ENCODE results near the gene FRMPD2. TPM values are rescaled to one million over a fixed set of nuclear protein-coding genes. Genes with fewer than 3 reads are reported as not detected.

The FRMPD2 gene
- polyA plus RNA-seq, 1 donor from 2014 or later: 0.14 TPM

DNA sequence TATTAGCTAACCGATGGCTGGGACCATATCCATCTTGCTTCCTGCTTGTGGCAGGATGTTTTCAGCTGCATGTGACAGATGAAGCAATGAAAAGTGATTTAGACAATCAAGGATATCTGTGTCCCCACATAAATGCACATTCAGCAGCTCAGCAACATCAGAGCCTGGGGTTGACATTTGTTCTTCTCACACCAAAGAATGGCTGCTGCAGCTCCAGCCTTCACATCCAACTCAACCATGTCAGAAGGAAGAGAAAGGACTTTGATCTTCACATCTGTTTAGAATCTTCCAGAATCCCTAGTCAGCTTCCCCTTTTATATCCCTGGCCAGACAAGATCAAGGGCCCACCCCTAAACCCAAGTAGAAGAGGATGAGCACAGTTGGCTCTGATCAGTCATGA, 11.9 kb upstream of the FRMPD2 start:
- Histone ChIP-seq H3K27me3 (ENCODE audit: insufficient read depth, low read depth, low read length) (no peaks in the 10 kb centered on the region), H3K9me2 (ENCODE audit: insufficient read depth, low read length) (no peaks in the 10 kb centered on the region), H3F3A (ENCODE audit: insufficient read depth, low read length, poor library complexity, severe bottlenecking) (no peaks in the 10 kb centered on the region), H3K36me3 (ENCODE audit: insufficient read depth, low read length) (no peaks in the 10 kb centered on the region), H3K9me3 (ENCODE audit: low read length) (no peaks in the 10 kb centered on the region), H4K20me1 (ENCODE audit: insufficient read depth) (no peaks in the 10 kb centered on the region), H3K79me2 (replicated peaks; ENCODE audit: insufficient read depth, low read length) (no peaks in the 10 kb centered on the region), H3K4me3 (ENCODE audit: low read length) (no peak overlapping the region), H3K27ac (ENCODE audit: low read length) (no peak overlapping the region), H3K9ac (ENCODE audit: low read length) (no peak overlapping the region), H2AFZ (ENCODE audit: low read depth, low read length) (no peak overlapping the region), H3K4me2 (ENCODE audit: low read length) (no peak overlapping the region)
- TF ChIP-seq, protein P1, sequence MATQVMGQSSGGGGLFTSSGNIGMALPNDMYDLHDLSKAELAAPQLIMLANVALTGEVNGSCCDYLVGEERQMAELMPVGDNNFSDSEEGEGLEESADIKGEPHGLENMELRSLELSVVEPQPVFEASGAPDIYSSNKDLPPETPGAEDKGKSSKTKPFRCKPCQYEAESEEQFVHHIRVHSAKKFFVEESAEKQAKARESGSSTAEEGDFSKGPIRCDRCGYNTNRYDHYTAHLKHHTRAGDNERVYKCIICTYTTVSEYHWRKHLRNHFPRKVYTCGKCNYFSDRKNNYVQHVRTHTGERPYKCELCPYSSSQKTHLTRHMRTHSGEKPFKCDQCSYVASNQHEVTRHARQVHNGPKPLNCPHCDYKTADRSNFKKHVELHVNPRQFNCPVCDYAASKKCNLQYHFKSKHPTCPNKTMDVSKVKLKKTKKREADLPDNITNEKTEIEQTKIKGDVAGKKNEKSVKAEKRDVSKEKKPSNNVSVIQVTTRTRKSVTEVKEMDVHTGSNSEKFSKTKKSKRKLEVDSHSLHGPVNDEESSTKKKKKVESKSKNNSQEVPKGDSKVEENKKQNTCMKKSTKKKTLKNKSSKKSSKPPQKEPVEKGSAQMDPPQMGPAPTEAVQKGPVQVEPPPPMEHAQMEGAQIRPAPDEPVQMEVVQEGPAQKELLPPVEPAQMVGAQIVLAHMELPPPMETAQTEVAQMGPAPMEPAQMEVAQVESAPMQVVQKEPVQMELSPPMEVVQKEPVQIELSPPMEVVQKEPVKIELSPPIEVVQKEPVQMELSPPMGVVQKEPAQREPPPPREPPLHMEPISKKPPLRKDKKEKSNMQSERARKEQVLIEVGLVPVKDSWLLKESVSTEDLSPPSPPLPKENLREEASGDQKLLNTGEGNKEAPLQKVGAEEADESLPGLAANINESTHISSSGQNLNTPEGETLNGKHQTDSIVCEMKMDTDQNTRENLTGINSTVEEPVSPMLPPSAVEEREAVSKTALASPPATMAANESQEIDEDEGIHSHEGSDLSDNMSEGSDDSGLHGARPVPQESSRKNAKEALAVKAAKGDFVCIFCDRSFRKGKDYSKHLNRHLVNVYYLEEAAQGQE (IDR thresholded peaks at IDR 0.05; ENCODE audit: borderline replicate concordance): no peak
- TF ChIP-seq RAD21 (conservative IDR thresholded peaks at IDR 0.05) (no peak), SMC3 (conservative IDR thresholded peaks at IDR 0.05; ENCODE audit: poor library complexity) (no peak), MXI1 (conservative IDR thresholded peaks at IDR 0.05; ENCODE audit: poor library complexity, severe bottlenecking) (no peak)

DNA sequence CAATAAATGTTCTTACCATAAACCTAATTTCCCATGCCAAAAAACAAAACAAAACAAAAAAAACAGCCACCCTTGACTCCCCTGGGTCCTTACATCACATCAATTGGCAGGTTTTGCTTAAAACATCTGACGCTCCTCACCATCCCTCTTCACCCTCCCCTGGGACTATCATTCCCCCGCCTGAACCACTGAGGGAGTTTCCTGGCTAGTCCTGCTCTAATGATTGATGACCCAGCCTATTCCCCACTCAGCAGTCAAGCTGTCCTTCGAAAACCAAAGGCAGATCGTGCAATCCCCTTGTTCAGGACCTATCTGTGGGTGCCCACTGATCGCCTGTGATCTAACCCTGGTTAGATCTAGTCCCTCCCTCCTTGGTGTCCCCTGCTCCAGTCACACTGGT, 11.2 kb upstream of the FRMPD2 start:
- no peaks in the 10 kb centered on the region for H3K79me2 ChIP-seq (replicated peaks; ENCODE audit: insufficient read depth, low read length)
- TF ChIP-seq TAF1 (IDR thresholded peaks at IDR 0.05; ENCODE audit: low read depth): no peak
- TF ChIP-seq EP300 (conservative IDR thresholded peaks at IDR 0.05; ENCODE audit: poor library complexity, severe bottlenecking): no peak
- TF ChIP-seq MXI1 (conservative IDR thresholded peaks at IDR 0.05; ENCODE audit: poor library complexity, severe bottlenecking): no peak

DNA sequence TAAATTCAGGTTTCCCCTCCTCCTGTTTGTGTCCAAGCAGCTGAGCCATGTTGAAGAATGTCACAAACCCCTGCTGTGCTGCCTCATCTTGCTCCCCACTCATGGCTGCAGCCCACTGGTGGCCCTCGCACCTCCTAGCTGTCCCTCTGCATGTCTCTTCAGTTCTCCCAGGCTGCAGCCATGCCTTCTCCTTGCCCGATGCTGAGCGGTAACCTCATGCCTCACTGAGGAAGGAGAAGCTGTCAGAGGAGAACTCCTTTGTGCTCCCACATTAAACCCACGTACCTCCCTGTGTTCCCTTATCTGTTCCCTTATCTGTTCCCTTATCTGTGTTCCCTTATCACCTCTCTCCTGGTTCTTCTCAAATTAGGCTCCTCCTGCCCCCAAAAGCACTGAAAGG, 10.3 kb upstream of the FRMPD2 start:
- Histone ChIP-seq H3K27me3 (ENCODE audit: insufficient read depth, low read depth, low read length) (no peaks in the 10 kb centered on the region), H3K36me3 (ENCODE audit: insufficient read depth, low read length) (no peaks in the 10 kb centered on the region), H3F3A (ENCODE audit: insufficient read depth, low read length, poor library complexity, severe bottlenecking) (no peaks in the 10 kb centered on the region), H3K27ac (ENCODE audit: low read length) (no peak overlapping the region), H2AFZ (ENCODE audit: low read depth, low read length) (no peak overlapping the region), H3K9ac (ENCODE audit: low read length) (no peak overlapping the region), H3K9me2 (ENCODE audit: insufficient read depth, low read length) (no peaks in the 10 kb centered on the region), H4K20me1 (ENCODE audit: insufficient read depth) (no peaks in the 10 kb centered on the region), H3K4me2 (ENCODE audit: low read length) (no peak overlapping the region), H3K4me3 (ENCODE audit: low read length) (no peak overlapping the region), H3K9me3 (ENCODE audit: low read length) (no peaks in the 10 kb centered on the region), H3K79me2 (replicated peaks; ENCODE audit: insufficient read depth, low read length) (no peaks in the 10 kb centered on the region)
- TF ChIP-seq, protein P2, sequence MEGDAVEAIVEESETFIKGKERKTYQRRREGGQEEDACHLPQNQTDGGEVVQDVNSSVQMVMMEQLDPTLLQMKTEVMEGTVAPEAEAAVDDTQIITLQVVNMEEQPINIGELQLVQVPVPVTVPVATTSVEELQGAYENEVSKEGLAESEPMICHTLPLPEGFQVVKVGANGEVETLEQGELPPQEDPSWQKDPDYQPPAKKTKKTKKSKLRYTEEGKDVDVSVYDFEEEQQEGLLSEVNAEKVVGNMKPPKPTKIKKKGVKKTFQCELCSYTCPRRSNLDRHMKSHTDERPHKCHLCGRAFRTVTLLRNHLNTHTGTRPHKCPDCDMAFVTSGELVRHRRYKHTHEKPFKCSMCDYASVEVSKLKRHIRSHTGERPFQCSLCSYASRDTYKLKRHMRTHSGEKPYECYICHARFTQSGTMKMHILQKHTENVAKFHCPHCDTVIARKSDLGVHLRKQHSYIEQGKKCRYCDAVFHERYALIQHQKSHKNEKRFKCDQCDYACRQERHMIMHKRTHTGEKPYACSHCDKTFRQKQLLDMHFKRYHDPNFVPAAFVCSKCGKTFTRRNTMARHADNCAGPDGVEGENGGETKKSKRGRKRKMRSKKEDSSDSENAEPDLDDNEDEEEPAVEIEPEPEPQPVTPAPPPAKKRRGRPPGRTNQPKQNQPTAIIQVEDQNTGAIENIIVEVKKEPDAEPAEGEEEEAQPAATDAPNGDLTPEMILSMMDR (IDR thresholded peaks at IDR 0.05; ENCODE audit: poor library complexity, severe bottlenecking): no peak
- TF ChIP-seq MXI1 (conservative IDR thresholded peaks at IDR 0.05; ENCODE audit: poor library complexity, severe bottlenecking) (no peak), TAF1 (IDR thresholded peaks at IDR 0.05; ENCODE audit: low read depth) (no peak), RAD21 (conservative IDR thresholded peaks at IDR 0.05) (no peak), EZH2 (IDR thresholded peaks at IDR 0.05; ENCODE audit: borderline replicate concordance, insufficient read depth, low read length, poor library complexity, severe bottlenecking) (no peak), POLR2AphosphoS5 (IDR thresholded peaks at IDR 0.05) (no peak)

More for the DNA sequence above, 11.2 kb upstream of the FRMPD2 start:
- H4K20me1 ChIP-seq (ENCODE audit: insufficient read depth): no peaks in the 10 kb centered on the region
- H3K27ac ChIP-seq (ENCODE audit: low read length): no peak overlapping the region
- no peak overlapping the region for H2AFZ ChIP-seq (ENCODE audit: low read depth, low read length)
- no peaks in the 10 kb centered on the region for H3K9me3 ChIP-seq (ENCODE audit: low read length)
- H3F3A ChIP-seq (ENCODE audit: insufficient read depth, low read length, poor library complexity, severe bottlenecking): no peaks in the 10 kb centered on the region
- no peak overlapping the region for H3K9ac ChIP-seq (ENCODE audit: low read length)
- no peaks in the 10 kb centered on the region for H3K36me3 ChIP-seq (ENCODE audit: insufficient read depth, low read length)
- no peaks in the 10 kb centered on the region for H3K27me3 ChIP-seq (ENCODE audit: insufficient read depth, low read depth, low read length)
- H3K4me3 ChIP-seq (ENCODE audit: low read length): no peak overlapping the region
- no peaks in the 10 kb centered on the region for H3K9me2 ChIP-seq (ENCODE audit: insufficient read depth, low read length)
- H3K4me2 ChIP-seq (ENCODE audit: low read length): no peak overlapping the region
